ENCODE measurements around the gene KLHL29.

The KLHL29 gene

DNA sequence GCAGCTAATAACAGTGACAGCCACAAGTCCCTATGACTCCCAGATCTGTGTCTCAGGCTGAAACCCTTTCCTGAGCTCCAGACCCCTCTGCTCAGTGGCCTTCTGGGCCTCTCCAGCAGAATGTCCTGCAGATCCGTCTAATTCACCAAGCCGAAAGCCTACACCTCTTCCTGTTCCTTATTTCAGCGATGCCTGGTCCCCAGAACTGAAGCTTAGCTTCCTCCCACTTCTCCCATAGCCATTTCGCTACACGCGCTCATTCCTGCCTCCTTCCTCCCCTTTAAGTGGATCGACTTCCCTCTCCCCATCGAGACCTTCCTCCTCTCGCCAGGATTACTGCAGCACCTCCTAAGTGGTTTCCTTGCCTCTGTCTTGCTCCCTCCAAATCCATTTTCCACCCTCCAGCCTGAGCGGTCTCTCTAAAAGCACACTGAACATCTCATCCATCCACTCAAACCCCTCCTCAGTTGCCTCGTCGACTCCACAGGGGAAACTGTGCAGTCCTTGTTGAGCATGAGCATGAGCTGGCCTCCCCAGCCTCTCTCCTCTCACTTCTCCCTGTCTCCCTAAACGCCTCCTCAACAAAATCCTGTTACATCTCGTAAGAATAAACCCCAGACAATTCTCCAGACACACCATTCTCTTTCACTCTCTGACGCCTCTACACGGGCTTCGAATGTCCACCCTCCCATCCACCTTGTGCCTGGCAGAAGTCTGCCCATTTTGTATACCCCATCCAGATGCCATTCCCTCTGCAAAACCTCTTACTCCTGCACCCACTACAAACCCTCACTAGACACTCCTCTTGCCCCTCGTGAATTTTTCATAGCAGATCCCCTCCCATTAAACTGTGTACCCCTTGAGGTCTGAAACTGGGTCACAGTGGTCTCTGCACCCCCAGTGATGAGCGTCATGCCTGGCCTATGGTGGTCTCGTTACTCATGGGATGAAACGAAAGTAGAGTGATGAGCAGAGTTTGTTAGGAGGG, 309.4 kb downstream of the KLHL29 start:
- TF ChIP-seq, protein P1, sequence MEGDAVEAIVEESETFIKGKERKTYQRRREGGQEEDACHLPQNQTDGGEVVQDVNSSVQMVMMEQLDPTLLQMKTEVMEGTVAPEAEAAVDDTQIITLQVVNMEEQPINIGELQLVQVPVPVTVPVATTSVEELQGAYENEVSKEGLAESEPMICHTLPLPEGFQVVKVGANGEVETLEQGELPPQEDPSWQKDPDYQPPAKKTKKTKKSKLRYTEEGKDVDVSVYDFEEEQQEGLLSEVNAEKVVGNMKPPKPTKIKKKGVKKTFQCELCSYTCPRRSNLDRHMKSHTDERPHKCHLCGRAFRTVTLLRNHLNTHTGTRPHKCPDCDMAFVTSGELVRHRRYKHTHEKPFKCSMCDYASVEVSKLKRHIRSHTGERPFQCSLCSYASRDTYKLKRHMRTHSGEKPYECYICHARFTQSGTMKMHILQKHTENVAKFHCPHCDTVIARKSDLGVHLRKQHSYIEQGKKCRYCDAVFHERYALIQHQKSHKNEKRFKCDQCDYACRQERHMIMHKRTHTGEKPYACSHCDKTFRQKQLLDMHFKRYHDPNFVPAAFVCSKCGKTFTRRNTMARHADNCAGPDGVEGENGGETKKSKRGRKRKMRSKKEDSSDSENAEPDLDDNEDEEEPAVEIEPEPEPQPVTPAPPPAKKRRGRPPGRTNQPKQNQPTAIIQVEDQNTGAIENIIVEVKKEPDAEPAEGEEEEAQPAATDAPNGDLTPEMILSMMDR (IDR thresholded peaks at IDR 0.05; ENCODE audit: low read depth, low read length, missing control alignments), result no peak
- DNase-seq (ENCODE audit: low read depth), result no peak

DNA sequence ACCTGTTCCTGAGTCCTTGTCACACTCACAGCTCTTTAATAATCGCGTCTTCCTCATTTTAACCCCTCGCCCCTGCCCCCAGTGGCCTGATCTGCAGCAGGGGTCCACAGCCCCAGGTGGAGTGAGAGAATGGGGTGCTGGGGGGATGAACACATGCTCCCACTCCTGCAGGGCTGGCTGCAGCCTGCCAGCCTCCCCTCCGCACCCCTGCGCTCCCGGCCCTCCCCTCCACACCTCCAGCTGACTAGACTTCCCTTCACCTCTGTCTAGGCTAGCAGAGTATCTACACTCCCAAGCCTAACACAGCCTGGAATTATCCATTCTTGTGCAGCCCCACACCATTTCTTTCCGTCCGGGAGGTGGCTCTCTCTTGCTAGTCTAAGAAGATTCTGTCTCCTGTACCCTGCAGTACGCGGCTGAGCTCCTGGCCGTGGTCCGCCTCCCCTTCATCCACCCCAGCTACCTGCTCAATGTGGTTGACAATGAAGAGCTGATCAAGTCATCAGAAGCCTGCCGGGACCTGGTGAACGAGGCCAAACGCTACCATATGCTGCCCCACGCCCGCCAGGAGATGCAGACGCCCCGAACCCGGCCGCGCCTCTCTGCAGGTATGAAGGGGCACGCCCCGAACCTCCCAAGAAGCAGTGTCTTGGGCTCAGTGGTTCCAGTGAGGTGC, 310.4 kb downstream of the KLHL29 start:
- H3K4me3 ChIP-seq (ENCODE audit: low read depth, low read length), result no peak overlapping the region
- DNase-seq (ENCODE audit: low read depth), result no peak
- TF ChIP-seq, protein P1 (IDR thresholded peaks at IDR 0.05; ENCODE audit: low read depth, low read length, missing control alignments), result no peak

More for the DNA sequence above, 309.4 kb downstream of the KLHL29 start:
- H3K4me3 ChIP-seq (ENCODE audit: low read depth, low read length), result no peak overlapping the region

DNA sequence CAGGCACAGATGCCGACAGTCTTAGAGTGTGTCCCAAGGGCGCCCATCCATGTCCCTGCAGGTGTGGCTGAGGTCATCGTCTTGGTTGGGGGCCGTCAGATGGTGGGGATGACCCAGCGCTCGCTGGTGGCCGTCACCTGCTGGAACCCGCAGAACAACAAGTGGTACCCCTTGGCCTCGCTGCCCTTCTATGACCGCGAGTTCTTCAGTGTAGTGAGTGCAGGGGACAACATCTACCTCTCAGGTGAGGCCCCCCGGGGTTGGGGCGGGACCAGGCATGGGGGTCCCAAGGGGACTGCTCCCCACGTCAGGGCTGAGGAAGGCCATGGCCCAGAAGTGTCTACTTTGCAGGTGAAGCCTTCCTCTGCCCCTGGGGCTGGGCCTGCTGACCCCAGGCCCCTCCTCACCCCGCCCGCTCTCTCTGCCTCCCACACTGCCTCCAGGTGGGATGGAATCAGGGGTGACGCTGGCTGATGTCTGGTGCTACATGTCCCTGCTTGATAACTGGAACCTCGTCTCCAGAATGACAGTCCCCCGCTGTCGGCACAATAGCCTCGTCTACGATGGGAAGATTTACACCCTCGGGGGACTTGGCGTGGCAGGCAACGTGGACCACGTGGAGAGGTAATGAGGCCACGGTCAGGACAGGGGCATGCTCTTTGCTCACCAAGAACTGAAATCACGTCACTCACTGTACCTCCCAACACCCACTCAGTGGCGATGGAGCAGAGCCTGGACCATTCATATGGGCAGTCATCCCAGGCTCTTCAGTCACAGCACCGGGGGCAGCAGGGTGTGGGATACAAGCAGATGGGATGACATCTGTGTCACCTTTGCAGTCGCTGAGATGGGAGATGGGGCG, 311.1 kb downstream of the KLHL29 start:
- TF ChIP-seq, protein P1 (IDR thresholded peaks at IDR 0.05; ENCODE audit: low read depth, low read length, missing control alignments), result no peak
- H3K4me3 ChIP-seq (ENCODE audit: low read depth, low read length), result no peak overlapping the region
- DNase-seq (ENCODE audit: low read depth), result no peak

DNA sequence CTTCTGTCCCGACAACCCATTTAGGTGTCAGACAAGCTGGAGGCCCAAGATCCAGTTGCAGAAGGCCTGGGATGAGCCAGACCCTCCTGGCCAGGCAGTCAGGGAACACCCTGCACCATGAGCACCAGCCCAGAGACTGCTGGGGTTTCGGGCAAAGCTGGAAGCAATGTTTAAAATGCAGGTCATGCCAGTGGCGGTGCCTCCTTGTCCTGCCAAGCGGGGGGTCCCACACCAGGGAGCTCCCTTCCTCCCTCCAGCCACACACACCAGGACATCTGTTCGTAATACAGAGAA, 311.7 kb downstream of the KLHL29 start:
- DNase-seq (ENCODE audit: low read depth), result no peak
- TF ChIP-seq, protein P1 (IDR thresholded peaks at IDR 0.05; ENCODE audit: low read depth, low read length, missing control alignments), result no peak
- H3K4me3 ChIP-seq (ENCODE audit: low read depth, low read length), result no peak overlapping the region

DNA sequence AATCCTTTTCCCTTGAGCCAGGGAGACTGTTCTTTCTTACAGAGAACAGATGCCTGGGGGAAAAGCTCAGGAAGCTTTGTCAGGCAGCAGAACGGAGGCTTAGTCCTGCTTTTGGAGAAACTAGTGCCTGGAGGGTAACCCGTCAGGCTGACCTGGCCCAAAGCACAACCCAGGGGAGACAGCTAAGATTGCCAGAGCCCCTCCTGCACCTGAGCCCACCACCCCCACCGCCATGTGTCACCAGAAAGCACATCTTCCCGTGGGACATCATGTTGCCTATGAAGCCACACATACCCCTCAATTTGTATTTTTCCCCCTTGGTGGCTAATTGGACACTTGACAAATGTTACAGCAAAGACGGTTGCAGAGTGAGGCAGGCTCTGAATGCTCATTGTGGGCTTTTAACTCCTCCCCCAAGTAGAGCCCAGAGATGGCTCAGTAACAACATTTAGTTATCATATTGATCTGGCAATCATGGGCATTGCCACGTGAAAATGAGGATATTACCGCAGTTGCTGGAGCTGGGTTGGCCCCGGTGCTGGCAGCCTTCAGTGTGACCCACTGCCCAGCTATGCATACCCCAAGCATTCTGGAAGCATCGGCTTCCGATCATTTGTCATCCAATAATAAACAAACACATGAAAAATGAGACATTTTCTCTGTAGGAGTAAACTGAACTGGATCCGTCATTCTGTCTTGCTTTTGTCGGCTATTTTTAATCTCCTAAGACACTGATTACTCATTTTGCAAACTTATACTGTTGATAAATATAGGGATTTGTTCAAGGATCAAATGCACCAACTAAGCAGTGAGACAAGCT, 312.5 kb downstream of the KLHL29 start:
- H3K4me3 ChIP-seq (ENCODE audit: low read depth, low read length), result no peak overlapping the region
- DNase-seq (ENCODE audit: low read depth), result no peak
- TF ChIP-seq, protein P1 (IDR thresholded peaks at IDR 0.05; ENCODE audit: low read depth, low read length, missing control alignments), result no peak

DNA sequence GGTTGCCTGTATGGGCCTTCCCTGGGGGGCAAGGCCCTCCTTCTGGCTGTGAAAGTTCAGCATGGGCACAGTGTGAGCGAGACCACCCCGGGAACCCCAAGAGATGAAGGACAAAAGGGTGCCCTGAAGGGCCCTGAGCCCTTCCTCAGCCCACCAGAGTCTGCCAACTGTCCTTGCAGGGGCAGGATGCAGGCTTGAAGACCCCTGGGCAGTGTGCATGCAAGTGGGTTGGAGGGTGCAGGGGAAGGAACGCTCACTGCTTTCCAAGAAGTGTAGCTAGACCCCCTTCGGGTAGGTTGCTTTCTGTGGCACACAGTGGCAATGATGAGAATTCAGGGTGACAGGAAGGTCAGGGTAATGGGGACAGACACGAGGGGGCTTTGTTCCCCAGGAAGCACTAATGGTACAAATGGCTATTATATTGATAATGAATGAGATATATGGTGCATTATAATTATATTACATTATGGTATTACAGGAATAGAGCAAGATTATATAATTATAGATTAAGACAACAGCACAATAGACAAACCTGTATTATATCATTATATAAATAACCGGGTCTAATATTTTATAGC, 313.2 kb downstream of the KLHL29 start:
- DNase-seq (ENCODE audit: low read depth), result no peak
- H3K4me3 ChIP-seq (ENCODE audit: low read depth, low read length), result no peak overlapping the region
- TF ChIP-seq, protein P1 (IDR thresholded peaks at IDR 0.05; ENCODE audit: low read depth, low read length, missing control alignments), result no peak
